HG03066 (cell line): ENCODE measurements around the gene MARK4.

Source experiments
- ATAC-seq: cut with Tn5 transposase; IDR thresholded peaks from one replicate; pipeline ENCODE4 v1.9.1; 2021; ENCODE audit warnings: low read depth; ENCODE audit not compliant: unreplicated experiment

MARK4 gene

DNA sequence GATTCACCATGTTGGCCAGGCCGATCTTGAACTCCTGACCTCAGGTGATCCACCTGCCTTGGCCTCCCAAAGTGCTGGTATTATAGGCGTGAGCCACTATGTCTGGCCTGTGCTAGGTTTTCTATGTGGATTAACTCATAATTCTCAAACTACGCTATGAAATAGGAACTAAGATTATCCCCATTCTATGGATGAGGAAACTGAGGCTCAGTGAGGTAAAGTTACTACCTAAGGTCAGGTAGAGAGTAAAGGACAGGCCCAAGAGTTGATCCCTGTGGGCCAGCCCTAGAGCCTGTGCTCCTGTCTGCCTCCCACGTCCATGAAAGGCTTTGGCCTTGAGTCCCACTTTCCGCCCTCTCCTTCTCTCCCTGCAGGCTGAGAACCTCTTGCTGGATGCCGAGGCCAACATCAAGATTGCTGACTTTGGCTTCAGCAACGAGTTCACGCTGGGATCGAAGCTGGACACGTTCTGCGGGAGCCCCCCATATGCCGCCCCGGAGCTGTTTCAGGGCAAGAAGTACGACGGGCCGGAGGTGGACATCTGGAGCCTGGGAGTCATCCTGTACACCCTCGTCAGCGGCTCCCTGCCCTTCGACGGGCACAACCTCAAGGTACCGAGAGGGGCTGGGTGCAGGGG, 20.1 kb downstream of the MARK4 start:
- ATAC-seq = no peak

DNA sequence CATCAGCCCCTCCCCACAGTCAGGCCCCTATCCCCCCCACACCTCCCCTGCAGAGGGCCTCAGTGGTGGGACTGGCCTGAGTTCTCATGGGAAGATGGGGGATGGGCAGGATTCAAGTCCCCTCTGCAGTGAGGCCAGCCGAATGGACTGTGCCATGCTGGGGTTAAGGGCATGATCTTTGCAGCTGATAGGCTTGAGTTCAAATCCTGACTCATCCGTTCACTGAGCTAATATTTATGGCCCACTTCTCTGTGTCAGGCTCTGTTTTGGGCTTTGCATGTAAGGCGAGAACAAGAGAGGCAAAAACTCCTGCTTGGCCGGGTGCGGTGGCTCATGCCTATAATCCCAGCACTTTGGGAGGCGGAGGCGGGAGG, 20.7 kb downstream of the MARK4 start:
- no peak for ATAC-seq

DNA sequence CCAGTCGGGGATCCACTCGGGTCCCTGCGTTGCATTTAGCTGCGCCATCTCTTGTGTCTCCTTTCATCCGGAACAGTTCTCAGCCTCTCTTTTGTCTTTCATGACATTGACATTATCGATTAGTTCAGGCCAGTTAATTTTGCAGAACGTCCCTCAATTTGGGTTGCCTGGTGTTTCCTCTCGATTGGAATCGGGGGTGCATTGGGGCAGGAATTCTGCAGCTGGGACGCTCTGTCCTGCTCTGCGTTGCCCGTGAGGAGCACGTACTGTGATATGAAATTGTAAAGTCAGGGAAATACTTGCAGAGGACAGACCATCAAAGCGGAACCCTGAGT, 22.4 kb downstream of the MARK4 start:
- no peak for ATAC-seq

DNA sequence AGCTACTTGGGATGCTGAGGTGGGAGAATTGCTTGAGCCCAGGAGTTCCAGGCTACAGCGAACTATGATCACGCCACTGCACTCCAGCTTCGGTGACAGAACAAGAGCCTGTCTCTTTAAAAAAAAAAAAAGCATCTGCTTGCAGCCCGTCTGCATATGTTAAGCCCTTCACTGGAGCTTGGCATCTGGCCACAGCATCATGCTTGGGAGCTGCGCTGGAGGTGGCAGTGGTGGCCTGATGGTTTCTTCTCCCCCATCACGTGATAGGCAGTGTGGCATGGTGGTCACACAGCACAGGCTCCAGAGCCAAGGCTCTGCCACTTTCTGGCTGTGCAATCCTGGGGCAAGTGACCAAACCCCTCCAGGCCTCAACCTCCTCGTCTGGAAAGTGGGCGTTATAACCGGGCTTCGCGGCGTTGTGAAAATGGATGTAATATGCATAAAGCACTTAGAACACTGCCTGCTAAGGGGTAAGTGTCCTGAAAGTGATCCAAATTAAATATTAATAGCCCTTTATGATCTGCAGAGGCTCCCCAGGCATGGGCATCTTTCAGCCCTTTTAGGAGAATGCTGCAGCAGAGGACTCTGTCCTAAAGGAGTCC, 24.4 kb downstream of the MARK4 start:
- no peak for ATAC-seq

DNA sequence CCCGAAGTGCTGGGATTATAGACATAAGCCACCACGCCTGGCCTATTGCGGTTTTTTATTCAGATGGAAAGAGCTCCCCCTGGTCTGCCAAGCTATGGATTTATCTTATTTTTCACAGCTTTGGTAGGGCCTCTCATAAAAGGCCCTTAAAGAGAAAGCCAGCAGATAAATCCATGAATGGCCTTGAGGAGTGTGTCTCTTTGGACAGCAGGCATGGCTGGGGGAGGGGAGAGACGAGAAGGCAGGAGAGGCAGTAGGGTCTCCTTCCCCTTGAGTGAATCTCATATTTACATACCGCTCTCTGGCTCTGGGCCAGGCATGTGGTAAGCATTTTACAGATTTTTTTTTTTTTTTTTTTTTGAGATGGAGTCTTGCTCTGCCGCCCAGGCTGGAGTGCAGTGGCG, 25.2 kb downstream of the MARK4 start:
- ATAC-seq = no peak

DNA sequence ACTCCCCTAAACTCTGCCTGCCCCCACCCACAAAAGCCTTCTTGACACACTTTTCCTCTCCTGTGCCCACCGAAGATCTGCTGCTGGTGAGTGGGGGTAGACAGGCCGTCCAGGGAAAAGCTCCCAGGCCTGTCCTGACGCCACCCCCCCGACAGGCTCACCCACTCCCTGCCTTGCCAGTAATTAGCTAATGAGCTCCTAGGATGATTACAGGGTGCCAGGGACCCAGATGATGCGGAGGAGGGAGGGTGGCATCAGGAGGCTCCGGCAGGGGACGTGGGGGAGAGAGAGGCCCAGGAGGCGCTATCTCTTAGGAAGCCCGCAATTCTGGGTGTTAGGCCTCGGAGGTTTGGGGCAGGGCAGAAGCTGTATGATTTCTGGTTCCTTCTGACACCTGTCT, 27.0 kb downstream of the MARK4 start:
- no peak for ATAC-seq

DNA sequence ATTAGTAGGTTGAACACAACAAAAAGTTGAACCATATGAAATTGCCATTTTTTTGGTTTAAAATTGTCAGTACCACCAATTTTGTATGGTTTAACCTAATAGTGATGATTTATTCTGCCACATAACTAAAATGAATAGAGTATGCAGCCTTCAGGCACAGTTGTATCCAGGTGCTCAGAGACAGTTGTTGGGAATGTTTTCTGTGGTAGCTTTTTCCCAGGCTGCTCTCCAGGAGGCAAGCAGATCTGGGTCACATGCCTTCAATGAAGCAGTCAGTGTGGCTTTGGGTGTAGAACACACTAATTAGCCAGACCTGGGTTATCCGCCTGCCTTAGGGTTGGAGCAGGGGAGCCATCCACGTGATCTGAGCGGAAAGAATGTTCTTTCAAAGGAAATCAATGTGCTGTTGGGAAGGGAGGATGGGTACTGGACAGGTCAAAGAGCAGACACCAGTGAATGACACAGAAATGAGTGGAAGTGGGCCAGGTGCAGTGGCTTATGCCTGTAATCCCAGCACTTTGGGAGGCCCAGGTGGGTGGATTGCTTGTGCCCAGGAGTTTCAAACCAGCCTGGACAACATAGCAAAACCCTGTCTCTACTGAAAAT, 28.6 kb downstream of the MARK4 start:
- no peak for ATAC-seq

DNA sequence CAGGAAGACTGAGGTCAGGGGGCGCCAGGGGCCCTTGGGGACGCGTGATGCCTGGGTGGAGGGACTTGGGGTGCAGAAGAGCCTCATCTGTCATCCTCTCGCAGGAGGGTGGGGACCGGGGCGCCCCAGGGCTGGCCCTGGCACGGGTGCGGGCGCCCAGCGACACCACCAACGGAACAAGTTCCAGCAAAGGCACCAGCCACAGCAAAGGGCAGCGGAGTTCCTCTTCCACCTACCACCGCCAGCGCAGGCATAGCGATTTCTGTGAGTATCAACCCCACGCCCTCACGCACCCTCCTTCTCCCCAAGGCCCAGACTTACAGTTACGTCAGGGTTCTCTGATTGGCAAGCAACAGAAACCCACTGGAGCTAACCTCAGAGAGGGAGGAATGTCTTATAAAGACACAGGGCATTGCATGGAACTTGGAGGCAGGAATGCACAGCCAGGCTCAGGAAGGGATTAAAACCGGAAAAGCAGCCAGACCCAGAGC, 29.4 kb downstream of the MARK4 start:
- no peak for ATAC-seq

DNA sequence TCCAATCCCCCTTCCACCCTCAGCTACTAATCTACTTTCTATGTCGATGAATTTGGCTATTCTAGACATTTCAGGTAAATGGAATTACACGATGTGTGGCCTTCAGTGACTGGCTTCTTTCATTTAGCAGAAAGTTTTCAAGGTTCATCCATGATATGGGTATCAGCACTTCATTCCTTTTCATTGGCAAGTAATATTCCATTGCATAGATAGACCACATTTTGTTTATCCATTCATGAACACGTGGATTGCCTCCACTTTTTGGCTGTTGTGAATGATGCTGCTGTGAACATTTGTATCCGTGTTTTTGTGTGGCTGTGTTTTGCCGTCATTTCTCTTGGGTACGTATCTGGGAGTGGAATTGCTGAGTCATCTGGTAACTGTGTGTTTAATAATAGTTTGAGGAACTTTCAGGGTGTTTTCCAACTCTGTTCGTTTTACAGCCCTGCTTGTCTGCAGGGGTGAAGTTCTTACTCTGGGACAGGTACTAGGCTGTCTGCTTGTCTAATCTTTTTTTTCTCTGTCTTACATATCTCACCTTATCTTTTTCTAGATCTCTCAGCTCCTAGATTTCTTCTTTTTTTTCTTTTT, 32.5 kb downstream of the MARK4 start:
- ATAC-seq = no peak

DNA sequence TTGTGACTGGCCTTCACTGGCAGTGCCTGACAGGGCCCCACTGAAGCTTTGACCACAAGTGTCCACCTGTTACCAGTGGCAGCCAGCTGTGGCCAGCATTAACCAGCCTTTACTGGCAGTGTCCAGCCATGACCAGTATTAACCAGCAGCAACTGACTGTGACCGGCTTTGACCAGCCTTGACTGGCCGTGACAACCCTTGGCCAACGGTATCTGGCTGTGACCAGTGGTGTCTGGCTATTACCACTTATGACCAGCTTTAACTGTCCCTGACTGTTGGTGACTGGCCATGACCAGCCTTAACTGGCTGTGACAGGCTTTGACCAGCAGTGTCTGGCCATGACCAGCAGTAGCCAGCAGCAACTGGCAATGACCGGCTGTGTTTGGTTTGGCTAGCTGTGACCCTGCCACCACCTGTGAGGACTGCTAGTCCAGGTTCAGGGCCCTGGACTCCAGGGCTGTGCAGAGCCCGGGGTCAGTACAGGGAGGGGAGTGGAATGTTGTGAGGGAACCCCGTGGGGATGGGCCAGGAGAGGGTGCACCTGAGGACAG, 39.4 kb downstream of the MARK4 start:
- no peak for ATAC-seq

DNA sequence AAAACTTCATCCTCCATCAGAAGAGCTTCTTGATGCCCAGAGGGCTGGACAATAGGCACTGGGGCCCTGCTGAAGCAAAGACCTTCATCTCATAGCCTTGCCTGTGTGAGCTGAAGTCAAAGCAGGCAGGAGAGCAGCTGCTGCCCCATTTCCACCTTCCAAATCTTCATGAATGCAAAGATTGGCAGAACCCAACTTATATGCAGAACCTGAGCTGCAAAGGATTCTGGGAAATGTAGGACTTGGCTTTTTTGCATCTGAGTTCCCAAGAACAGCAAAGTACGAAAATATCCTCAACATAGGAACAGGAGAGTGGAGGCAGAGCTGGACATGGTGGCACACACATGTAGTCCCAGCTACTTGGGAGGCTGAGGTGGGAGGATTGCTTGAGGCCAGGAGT, 40.8 kb downstream of the MARK4 start:
- no peak for ATAC-seq

DNA sequence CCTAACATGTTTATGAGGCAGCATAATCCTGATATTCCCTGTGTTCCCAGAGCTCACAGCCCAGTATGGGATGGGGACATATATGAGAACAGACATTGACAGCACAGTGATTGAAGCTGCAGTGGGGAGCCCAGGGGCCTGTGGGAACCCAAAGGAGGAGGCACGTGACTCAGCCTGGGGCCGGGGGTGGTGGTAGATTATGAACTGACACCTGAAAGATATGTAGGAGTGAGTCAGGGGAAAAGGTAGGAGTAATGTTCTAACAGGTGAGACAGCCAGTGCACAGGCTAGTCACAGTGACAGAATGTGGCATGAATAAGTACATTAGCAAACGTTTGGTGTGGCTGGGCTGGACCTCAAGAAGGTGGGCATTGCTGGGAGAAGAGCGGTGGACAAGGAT, 42.6 kb downstream of the MARK4 start:
- no peak for ATAC-seq

DNA sequence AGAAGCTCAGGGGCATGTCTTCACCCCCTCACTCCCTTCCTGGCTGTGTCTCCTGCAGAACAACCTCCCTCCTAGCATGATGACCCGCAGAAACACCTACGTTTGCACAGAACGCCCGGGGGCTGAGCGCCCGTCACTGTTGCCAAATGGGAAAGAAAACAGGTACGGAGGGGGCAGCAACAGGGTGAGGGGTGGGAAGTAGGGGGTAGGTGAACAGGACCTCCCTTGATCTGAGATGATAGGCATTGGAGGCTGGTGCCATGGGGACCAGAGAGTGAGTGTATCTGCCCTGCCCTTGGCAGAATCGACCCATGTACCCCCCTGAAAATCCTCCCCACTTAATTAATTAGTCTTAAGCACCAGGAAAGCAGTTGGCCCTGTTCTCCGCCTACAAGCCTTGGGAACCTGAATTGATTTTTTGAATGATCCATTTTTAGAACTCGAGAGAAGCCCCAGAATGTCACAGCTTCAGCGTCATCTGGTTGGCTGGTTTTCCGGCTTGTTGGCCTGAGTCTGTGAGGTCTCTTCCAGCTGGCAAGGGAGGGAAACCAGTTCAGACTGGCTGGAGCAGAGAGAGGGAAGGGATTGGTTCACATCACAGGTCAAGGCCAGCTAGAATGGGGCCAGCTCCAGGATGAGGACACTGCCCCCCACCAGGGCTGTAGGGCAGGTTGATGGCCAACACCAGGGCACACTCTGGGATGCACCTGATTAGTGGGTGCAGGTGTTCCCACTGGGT, 43.4 kb downstream of the MARK4 start:
- ATAC-seq = no peak

DNA sequence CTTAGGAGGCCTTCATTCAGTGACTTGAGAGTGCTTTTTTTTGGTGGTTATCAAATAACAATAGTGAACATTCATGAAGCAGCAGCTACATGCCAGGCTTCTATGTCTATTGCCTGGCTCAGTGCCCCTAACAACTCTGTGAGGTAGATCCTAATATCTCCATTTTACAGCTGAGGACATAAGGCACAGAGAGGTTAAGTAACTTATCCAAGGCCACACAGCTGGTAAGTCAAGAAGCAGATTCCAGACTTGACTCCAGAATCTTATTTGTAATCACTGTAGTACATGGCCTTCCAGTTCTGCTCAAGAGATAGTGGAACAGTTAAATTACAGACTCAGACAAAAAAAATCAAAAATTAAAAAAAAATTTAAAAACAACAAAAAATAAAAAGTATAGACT, 44.8 kb downstream of the MARK4 start:
- no peak for ATAC-seq

DNA sequence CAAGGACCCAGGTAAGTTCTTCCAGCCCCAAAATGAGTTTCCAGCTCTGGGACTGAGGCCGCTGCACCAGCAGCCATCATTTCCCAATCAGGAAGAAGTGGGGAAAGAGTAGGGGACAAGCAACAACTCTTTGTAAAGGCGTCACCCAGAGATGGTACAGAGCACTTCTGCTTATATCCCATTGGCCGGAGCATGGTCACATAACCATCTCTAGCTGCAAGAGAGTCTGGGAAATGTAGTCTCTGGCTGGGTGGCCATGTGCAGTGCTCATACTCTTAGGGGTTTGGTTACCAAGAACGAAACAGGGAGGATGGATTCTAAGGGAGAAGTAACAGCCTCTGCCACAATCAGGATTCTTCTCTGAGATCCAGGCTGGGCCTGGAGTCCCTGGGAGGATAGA, 45.3 kb downstream of the MARK4 start:
- ATAC-seq = no peak

DNA sequence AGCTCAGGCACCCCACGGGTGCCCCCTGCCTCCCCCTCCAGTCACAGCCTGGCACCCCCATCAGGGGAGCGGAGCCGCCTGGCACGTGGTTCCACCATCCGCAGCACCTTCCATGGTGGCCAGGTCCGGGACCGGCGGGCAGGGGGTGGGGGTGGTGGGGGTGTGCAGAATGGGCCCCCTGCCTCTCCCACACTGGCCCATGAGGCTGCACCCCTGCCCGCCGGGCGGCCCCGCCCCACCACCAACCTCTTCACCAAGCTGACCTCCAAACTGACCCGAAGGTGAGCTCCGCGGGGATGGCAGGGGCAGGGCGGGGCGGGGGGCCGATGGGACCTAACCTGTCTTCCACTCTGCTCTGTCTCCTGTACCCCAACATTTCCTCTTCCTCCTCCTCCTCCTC, 46.6 kb downstream of the MARK4 start:
- ATAC-seq = no peak

DNA sequence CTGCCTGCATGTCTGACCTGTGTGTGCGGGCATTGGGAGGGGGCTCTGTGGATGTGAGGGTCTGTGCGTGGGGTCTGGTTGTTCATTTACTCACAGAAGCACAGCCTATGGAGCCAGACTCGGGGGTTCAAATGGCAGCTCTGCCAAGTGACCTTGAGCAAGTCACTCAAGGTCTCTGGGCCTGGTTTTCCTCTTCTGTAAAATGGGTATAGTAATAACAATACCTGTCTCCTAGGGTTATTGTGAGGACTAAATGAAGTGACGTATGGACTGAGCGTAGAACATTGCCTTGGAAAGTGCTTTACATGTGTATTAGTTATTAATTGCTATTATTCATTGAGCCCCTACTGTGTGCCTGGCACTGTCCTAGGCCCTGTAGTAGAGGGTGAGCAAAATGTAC, 47.2 kb downstream of the MARK4 start:
- ATAC-seq = no peak

DNA sequence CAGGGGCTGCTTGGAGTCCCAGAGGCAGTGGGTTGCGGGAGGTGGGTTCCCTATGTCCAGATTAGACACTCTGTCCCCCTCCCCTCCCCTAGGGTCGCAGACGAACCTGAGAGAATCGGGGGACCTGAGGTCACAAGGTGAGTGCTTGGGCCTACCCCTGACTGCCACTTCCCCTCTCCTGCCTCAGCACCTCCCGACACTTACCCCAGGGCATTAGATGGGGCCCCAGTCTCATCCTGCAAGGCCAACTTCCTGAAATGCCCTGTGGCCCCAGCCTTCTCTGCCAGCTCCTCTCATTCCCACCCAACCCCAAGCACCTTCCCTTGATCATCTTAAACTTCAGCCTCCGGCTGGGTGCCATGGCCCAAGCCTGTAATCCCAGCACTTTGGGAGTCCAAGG, 48.6 kb downstream of the MARK4 start:
- no peak for ATAC-seq

DNA sequence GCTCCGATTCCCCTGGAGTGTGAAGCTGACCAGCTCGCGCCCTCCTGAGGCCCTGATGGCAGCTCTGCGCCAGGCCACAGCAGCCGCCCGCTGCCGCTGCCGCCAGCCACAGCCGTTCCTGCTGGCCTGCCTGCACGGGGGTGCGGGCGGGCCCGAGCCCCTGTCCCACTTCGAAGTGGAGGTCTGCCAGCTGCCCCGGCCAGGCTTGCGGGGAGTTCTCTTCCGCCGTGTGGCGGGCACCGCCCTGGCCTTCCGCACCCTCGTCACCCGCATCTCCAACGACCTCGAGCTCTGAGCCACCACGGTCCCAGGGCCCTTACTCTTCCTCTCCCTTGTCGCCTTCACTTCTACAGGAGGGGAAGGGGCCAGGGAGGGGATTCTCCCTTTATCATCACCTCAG, 51.3 kb downstream of the MARK4 start:
- no peak for ATAC-seq

DNA sequence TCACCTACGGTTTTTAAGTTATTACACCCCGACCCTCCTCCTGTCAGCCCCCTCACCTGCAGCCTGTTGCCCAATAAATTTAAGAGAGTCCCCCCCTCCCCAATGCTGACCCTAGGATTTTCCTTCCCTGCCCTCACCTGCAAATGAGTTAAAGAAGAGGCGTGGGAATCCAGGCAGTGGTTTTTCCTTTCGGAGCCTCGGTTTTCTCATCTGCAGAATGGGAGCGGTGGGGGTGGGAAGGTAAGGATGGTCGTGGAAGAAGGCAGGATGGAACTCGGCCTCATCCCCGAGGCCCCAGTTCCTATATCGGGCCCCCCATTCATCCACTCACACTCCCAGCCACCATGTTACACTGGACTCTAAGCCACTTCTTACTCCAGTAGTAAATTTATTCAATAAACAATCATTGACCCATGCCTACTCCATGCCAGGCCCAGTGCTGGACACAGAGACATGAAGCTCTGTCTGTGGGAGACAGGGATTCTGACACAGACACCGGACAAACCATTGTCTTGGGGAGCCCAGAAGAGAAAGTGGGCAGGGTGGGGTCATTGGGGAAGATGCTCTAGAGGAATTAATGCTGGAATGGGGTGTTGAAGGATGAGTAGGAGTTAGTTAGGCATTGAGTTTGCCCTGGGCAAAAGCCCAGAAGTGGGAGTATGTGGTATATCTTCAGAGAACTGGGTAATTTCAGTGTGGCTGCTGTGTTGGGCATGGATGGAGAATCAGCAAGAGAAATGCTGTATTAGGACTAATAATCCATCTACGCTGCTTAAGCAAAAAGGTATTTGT, 52.4 kb downstream of the MARK4 start:
- no peak for ATAC-seq
